Measurements from ENCODE around the gene MMUT.

- TF ChIP-seq, protein P1, sequence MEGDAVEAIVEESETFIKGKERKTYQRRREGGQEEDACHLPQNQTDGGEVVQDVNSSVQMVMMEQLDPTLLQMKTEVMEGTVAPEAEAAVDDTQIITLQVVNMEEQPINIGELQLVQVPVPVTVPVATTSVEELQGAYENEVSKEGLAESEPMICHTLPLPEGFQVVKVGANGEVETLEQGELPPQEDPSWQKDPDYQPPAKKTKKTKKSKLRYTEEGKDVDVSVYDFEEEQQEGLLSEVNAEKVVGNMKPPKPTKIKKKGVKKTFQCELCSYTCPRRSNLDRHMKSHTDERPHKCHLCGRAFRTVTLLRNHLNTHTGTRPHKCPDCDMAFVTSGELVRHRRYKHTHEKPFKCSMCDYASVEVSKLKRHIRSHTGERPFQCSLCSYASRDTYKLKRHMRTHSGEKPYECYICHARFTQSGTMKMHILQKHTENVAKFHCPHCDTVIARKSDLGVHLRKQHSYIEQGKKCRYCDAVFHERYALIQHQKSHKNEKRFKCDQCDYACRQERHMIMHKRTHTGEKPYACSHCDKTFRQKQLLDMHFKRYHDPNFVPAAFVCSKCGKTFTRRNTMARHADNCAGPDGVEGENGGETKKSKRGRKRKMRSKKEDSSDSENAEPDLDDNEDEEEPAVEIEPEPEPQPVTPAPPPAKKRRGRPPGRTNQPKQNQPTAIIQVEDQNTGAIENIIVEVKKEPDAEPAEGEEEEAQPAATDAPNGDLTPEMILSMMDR (IDR thresholded peaks at IDR 0.05 in 2 of 3, conservative IDR thresholded peaks at IDR 0.05 in 1 of 3; ENCODE audit: borderline replicate concordance in 1 of 3, insufficient read depth in 1 of 3, low read depth in 2 of 3, low read length in 2 of 3): no peak
- no peak for TF ChIP-seq RAD21 (IDR thresholded peaks at IDR 0.05; ENCODE audit: low read depth)
- TF ChIP-seq POLR2AphosphoS5 (IDR thresholded peaks at IDR 0.05; ENCODE audit: low read depth, low read length): no peak
- no peak for TF ChIP-seq ZBTB33 (IDR thresholded peaks at IDR 0.05; ENCODE audit: extremely low read depth, insufficient replicate concordance, low read length)
- no peak for TF ChIP-seq ZNF274 (IDR thresholded peaks at IDR 0.05; ENCODE audit: low read depth, low read length)
- no peak for TF ChIP-seq EZH2phosphoT487 (IDR thresholded peaks at IDR 0.05; ENCODE audit: borderline replicate concordance)
- no peak for TF ChIP-seq YY1 (IDR thresholded peaks at IDR 0.05; ENCODE audit: extremely low read depth, insufficient replicate concordance, low read depth, low read length)
- no peak for TF ChIP-seq SIN3A (IDR thresholded peaks at IDR 0.05; ENCODE audit: low read depth)
- no peak for TF ChIP-seq POLR2A (IDR thresholded peaks at IDR 0.05; ENCODE audit: borderline replicate concordance, extremely low read depth, insufficient read depth, insufficient read length)
- no peak for TF ChIP-seq EGR1 (IDR thresholded peaks at IDR 0.05; ENCODE audit: low read depth)
- TF ChIP-seq TCF7L2 (IDR thresholded peaks at IDR 0.05; ENCODE audit: borderline replicate concordance, extremely low read depth, insufficient read depth, insufficient read length): no peak
- no peak for TF ChIP-seq ZFX (IDR thresholded peaks at IDR 0.05)
- TF ChIP-seq CEBPB (IDR thresholded peaks at IDR 0.05; ENCODE audit: low read depth): no peak
- TF ChIP-seq EZH2 (IDR thresholded peaks at IDR 0.05): no peak
Measured at GRCh38 chr6:49499623-49500022, 36.6 kb upstream of the MMUT start, which contains the start of gene GLYATL3.

All from HCT116 (cell line).